Loucy (cell line): ENCODE data around the gene ZNF71.

Experiments used
- EZH2phosphoT487 ChIP-seq: fragments of 200-600 bp; IDR thresholded peaks from 2 replicates; pipeline ENCODE4 v1.6.1; 2018; ENCODE audit warnings: antibody characterized with exemption, mild to moderate bottlenecking, moderate library complexity, borderline replicate concordance
- TF ChIP-seq, protein P1 (sequence below): fragments of 200-600 bp; sonication (generic); conservative IDR thresholded peaks from 2 replicates; pipeline ENCODE4 v1.5.1; 2014; ENCODE audit warnings: mild to moderate bottlenecking, antibody characterized with exemption, low read length

- TF ChIP-seq, protein P1, sequence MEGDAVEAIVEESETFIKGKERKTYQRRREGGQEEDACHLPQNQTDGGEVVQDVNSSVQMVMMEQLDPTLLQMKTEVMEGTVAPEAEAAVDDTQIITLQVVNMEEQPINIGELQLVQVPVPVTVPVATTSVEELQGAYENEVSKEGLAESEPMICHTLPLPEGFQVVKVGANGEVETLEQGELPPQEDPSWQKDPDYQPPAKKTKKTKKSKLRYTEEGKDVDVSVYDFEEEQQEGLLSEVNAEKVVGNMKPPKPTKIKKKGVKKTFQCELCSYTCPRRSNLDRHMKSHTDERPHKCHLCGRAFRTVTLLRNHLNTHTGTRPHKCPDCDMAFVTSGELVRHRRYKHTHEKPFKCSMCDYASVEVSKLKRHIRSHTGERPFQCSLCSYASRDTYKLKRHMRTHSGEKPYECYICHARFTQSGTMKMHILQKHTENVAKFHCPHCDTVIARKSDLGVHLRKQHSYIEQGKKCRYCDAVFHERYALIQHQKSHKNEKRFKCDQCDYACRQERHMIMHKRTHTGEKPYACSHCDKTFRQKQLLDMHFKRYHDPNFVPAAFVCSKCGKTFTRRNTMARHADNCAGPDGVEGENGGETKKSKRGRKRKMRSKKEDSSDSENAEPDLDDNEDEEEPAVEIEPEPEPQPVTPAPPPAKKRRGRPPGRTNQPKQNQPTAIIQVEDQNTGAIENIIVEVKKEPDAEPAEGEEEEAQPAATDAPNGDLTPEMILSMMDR: no peak
- no peak for TF ChIP-seq EZH2phosphoT487
Observed at GRCh38 chr19:56608274-56608964, 13.3 kb downstream of the ZNF71 start.
